Sigmoid colon (tissue), 7 donors: ENCODE results near the gene SPC24. TPM values are rescaled to one million over a fixed set of nuclear protein-coding genes. Genes with fewer than 3 reads are reported as not detected.

Experiments
- DNase-seq: peaks from one replicate; pipeline ENCODE4 v3.0.0-alpha.2; 2019
- H3K27ac ChIP-seq, 4 donors: fragments of 200-600 bp; sonication (generic); one replicate each; pipeline ENCODE4 v1.5.1; 2016 to 2019; ENCODE audit warnings: mild to moderate bottlenecking in 1 of 4
- H3K27me3 ChIP-seq, 3 donors: fragments of 200-600 bp; sonication (generic); one replicate each; pipeline ENCODE4 v1.5.1; 2019; ENCODE audit warnings: mild to moderate bottlenecking in 1 of 3
- H3K36me3 ChIP-seq, 4 donors: fragments of 200-600 bp; sonication (generic); one replicate each; pipeline ENCODE4 v1.5.1; 2016 to 2019
- H3K4me1 ChIP-seq, 4 donors: fragments of 200-600 bp; sonication (generic); one replicate each; pipeline ENCODE4 v1.5.1; 2017 to 2019
- H3K4me3 ChIP-seq, 4 donors: fragments of 200-600 bp; sonication (generic); one replicate each; pipeline ENCODE4 v1.5.1; 2017 to 2019; ENCODE audit warnings: mild to moderate bottlenecking in 2 of 4, moderate library complexity in 1 of 4
- H3K9me3 ChIP-seq, 4 donors: fragments of 200-600 bp in 3 of 4; sonication (generic) in 3 of 4; one replicate each; pipeline versions ENCODE4 v1.5.1 to v1.6.1; 2013 to 2019
- EP300 ChIP-seq, 4 donors: sonication (generic); formaldehyde crosslinking; IDR thresholded peaks; one replicate each; pipeline ENCODE4 v1.6.1; 2017; ENCODE audit warnings: antibody characterized with exemption in 4 of 4
- POLR2A ChIP-seq, 2 donors: fragments of 450-650 bp; IDR thresholded peaks; one replicate each; pipeline ENCODE4 v1.6.1; 2016; ENCODE audit warnings: antibody characterized with exemption in 2 of 2, mild to moderate bottlenecking in 2 of 2, moderate library complexity in 2 of 2
- POLR2AphosphoS5 ChIP-seq, 4 donors: sonication (generic); formaldehyde crosslinking; IDR thresholded peaks; one replicate each; pipeline ENCODE4 v1.6.1; 2017; ENCODE audit warnings: antibody characterized with exemption in 4 of 4
- WGBS, 2 donors: extraction: QIAGEN DNeasy Blood & Tissue Kit; methylation state at CpG; one replicate each; pipeline ENCODE4 v1.1.7; 2013; 5-methylcytosine and 5-hydroxymethylcytosine counted together
- intact Hi-C: fragments of 100-400 bp; cut with DNase I; formaldehyde crosslinking; loops from one replicate; pipeline ENCODE4 v1.15.1; 2023
- polyA plus RNA-seq, 3 donors: library from polyadenylated mRNA; stranded (reverse); fragments of 200-250 nt; gene quantifications; one replicate each; pipeline ENCODE4 v1.2.3, GENCODE V29; 2013
- total RNA-seq, 4 donors: library from RNA; depleted of rRNA; stranded (reverse); fragments of >200 nt; gene quantifications; one replicate each; pipeline ENCODE4 v1.1.0, GENCODE V29; 2016
- TF ChIP-seq, protein P1 (sequence below), 4 experiments: fragments of 450-650 bp in 3 of 4; fragments of 200-600 bp in 1 of 4; IDR thresholded peaks; one replicate each; pipeline ENCODE4 v1.5.1; 2016 to 2019; ENCODE audit warnings: antibody characterized with exemption in 4 of 4, mild to moderate bottlenecking in 3 of 4, moderate library complexity in 2 of 4
- donor health status: healthy with polysubstance abuse.
- donor health status: Bipolar disorder and iron deficiency.
- donor health status: healthy.

The SPC24 gene
- total and polyA plus RNA-seq, 7 donors, result 0.99 to 13.0 (median 2.1) TPM

DNA sequence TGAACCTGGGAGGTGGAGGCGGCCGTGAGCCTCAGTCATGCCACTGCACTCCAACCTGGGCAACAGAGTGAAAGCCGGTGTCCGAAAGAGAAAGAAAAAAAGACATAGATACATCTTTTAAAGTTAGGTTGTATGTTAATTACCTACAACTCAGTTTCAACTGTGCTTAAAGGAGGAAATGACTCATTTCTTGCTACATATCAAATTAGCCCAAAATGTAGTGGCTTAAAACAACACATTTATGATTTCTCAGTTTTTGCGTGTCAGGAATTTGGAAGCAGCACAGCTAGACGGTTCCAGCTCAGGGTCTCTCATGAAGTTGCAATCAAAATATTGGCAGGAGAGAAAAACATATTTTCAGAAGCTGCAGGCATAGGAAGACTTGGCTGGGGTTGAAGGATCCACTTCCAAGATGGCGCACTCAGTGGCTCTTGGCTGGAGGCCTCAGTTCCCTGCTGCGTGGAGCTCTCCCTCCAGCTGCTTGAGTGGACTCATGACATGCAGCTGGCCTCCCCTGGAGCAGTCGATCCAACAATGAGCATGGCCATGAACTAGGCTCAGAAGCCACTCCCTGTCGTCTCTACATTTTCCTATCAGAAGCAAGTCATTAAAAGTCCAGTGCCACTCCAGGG is 59.3 kb downstream of the SPC24 start:
- Histone ChIP-seq H3K27ac (peak overlapping the region; percentile 47 to 98 (median 96)), H3K27me3 (no peaks in the 10 kb centered on the region), H3K4me1 (peaks cover 0 to 47% (median 35%) of the 10 kb centered on the region in 4 donors), H3K4me3 (no peak overlapping the region), H3K36me3 (peaks cover 0 to 37% (median 3%) of the 10 kb centered on the region in 4 donors), H3K9me3 (no peaks in the 10 kb centered on the region)
- TF ChIP-seq, protein P1, sequence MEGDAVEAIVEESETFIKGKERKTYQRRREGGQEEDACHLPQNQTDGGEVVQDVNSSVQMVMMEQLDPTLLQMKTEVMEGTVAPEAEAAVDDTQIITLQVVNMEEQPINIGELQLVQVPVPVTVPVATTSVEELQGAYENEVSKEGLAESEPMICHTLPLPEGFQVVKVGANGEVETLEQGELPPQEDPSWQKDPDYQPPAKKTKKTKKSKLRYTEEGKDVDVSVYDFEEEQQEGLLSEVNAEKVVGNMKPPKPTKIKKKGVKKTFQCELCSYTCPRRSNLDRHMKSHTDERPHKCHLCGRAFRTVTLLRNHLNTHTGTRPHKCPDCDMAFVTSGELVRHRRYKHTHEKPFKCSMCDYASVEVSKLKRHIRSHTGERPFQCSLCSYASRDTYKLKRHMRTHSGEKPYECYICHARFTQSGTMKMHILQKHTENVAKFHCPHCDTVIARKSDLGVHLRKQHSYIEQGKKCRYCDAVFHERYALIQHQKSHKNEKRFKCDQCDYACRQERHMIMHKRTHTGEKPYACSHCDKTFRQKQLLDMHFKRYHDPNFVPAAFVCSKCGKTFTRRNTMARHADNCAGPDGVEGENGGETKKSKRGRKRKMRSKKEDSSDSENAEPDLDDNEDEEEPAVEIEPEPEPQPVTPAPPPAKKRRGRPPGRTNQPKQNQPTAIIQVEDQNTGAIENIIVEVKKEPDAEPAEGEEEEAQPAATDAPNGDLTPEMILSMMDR (IDR thresholded peaks at IDR 0.05), result no peak
- peak in 3 of 4 donors; percentile 17 to 50 (median 25) for TF ChIP-seq POLR2AphosphoS5 (IDR thresholded peaks at IDR 0.05)
- TF ChIP-seq EP300 (IDR thresholded peaks at IDR 0.05), result no peak
- TF ChIP-seq POLR2A (IDR thresholded peaks at IDR 0.05), result no peak
- peak; percentile 91 for DNase-seq
- intact Hi-C loops, result no loop called here
- 60 to 71% methylated on average over 10 of the region's 10 CpGs for WGBS, 2 donors

Other genes starting within 250 kb of the SPC24 start
- 10 to 100 TPM; 26.5 to 36.0 (median 28.3) TPM for gene YIPF2, start 227.1 kb downstream of the SPC24 start, total RNA-seq
- gene YIPF2, start 227.1 kb downstream of the SPC24 start, polyA plus RNA-seq, result 10 to 100 TPM; 19.4 to 61.3 (median 21.0) TPM
- 10 to 100 TPM; 18.8 to 28.5 (median 26.0) TPM for gene TIMM29, start 227.0 kb downstream of the SPC24 start, total RNA-seq
- gene TIMM29, start 227.0 kb downstream of the SPC24 start, polyA plus RNA-seq, result 10 to 100 TPM in 2 of 3 donors, 1 to 10 TPM in 1; 9.6 to 22.6 (median 15.5) TPM
- 10 to 100 TPM; 22.5 to 51.0 (median 34.4) TPM for gene SMARCA4, start 194.8 kb downstream of the SPC24 start, total RNA-seq
- gene SMARCA4, start 194.8 kb downstream of the SPC24 start, polyA plus RNA-seq, result 10 to 100 TPM; 35.4 to 73.9 (median 39.1) TPM
- gene LDLR, start 66.3 kb downstream of the SPC24 start, total RNA-seq, result 100 to 1,000 TPM in 1 of 4 donors, 10 to 100 TPM in 1, 1 to 10 TPM in 2; 7.1 to 139 (median 15.0) TPM
- gene LDLR, start 66.3 kb downstream of the SPC24 start, polyA plus RNA-seq, result 10 to 100 TPM; 20.4 to 76.0 (median 20.6) TPM
- gene KANK2, start 41.8 kb upstream of the SPC24 start, total RNA-seq, result 1,000 to 10,000 TPM in 2 of 4 donors, 100 to 1,000 TPM in 2; 691 to 1,314 (median 1,068) TPM
- 100 to 1,000 TPM in 1 of 3 donors, 10 to 100 TPM in 2; 29.8 to 130 (median 89.4) TPM for gene KANK2, start 41.8 kb upstream of the SPC24 start, polyA plus RNA-seq
- gene ANGPTL8, start 83.8 kb upstream of the SPC24 start, total RNA-seq, result not detected
- gene ANGPTL8, start 83.8 kb upstream of the SPC24 start, polyA plus RNA-seq, result 1 to 10 TPM in 1 of 3 donors, not detected in 2; 8.1 TPM
- 10 to 100 TPM; 17.1 to 39.9 (median 20.8) TPM for gene DOCK6, start 106.7 kb upstream of the SPC24 start, total RNA-seq
- gene DOCK6, start 106.7 kb upstream of the SPC24 start, polyA plus RNA-seq, result 10 to 100 TPM in 2 of 3 donors, 1 to 10 TPM in 1; 8.8 to 40.5 (median 16.2) TPM
- not detected for gene TSPAN16, start 140.4 kb upstream of the SPC24 start, total RNA-seq
- gene TSPAN16, start 140.4 kb upstream of the SPC24 start, polyA plus RNA-seq, result under 1 TPM in 1 of 3 donors, not detected in 2; 0.07 TPM
- 10 to 100 TPM; 16.0 to 27.7 (median 22.9) TPM for gene RAB3D, start 183.9 kb upstream of the SPC24 start, total RNA-seq
- 1 to 10 TPM; 6.6 to 9.7 (median 9.7) TPM for gene RAB3D, start 183.9 kb upstream of the SPC24 start, polyA plus RNA-seq
- gene TMEM205, start 190.5 kb upstream of the SPC24 start, total RNA-seq, result 100 to 1,000 TPM; 131 to 291 (median 194) TPM
- gene TMEM205, start 190.5 kb upstream of the SPC24 start, polyA plus RNA-seq, result 10 to 100 TPM; 11.1 to 74.9 (median 25.2) TPM
- gene CCDC159, start 190.7 kb upstream of the SPC24 start, total RNA-seq, result 10 to 100 TPM; 11.7 to 42.4 (median 20.2) TPM
- 10 to 100 TPM; 11.6 to 29.6 (median 16.2) TPM for gene CCDC159, start 190.7 kb upstream of the SPC24 start, polyA plus RNA-seq
- gene PLPPR2, start 199.7 kb upstream of the SPC24 start, total RNA-seq, result 10 to 100 TPM; 13.9 to 43.8 (median 20.5) TPM
- 1 to 10 TPM; 1.4 to 8.2 (median 4.8) TPM for gene PLPPR2, start 199.7 kb upstream of the SPC24 start, polyA plus RNA-seq
- gene SWSAP1, start 218.9 kb upstream of the SPC24 start, total RNA-seq, result 1 to 10 TPM in 2 of 4 donors, under 1 TPM in 2; 0.71 to 1.8 (median 0.96) TPM
- gene SWSAP1, start 218.9 kb upstream of the SPC24 start, polyA plus RNA-seq, result 1 to 10 TPM; 3.0 to 4.3 (median 3.9) TPM
- 1 to 10 TPM in 3 of 4 donors, under 1 TPM in 1; 0.83 to 4.9 (median 2.4) TPM for gene EPOR, start 228.5 kb upstream of the SPC24 start, total RNA-seq
- 1 to 10 TPM in 1 of 3 donors, under 1 TPM in 1, not detected in 1; 0.46 to 3.3 TPM for gene EPOR, start 228.5 kb upstream of the SPC24 start, polyA plus RNA-seq